Endothelial cell (in vitro differentiated cells): ENCODE data around the gene CHAT. TPM values are rescaled to one million over a fixed set of nuclear protein-coding genes. Genes with fewer than 3 reads are reported as not detected.
A peak's percentile ranks its signal among the peaks of the same experiment; 100 is the strongest.

ENCODE experiments used
- DNase-seq: peaks from one replicate; pipeline ENCODE4 v3.0.0; 2021; ENCODE audit warnings: low spot score
- H3K27ac Mint-ChIP-seq: one replicate; pipeline ENCODE4 v1.8.0; 2021; ENCODE audit warnings: mixed read lengths, inconsistent platforms; ENCODE audit not compliant: unreplicated experiment
- H3K27me3 Mint-ChIP-seq: one replicate; pipeline ENCODE4 v1.8.0; 2021; ENCODE audit warnings: mild to moderate bottlenecking, moderate library complexity, mixed read lengths, inconsistent platforms; ENCODE audit not compliant: unreplicated experiment
- H3K36me3 Mint-ChIP-seq: one replicate; pipeline ENCODE4 v1.8.0; 2021; ENCODE audit warnings: mild to moderate bottlenecking, low read depth, mixed read lengths, inconsistent platforms; ENCODE audit not compliant: unreplicated experiment
- H3K4me1 Mint-ChIP-seq: one replicate; pipeline ENCODE4 v1.8.0; 2021; ENCODE audit warnings: mild to moderate bottlenecking, mixed read lengths, inconsistent platforms; ENCODE audit not compliant: unreplicated experiment
- H3K4me3 Mint-ChIP-seq: one replicate; pipeline ENCODE4 v1.8.0; 2021; ENCODE audit warnings: mild to moderate bottlenecking, mixed read lengths, inconsistent platforms; ENCODE audit not compliant: unreplicated experiment
- H3K9me3 Mint-ChIP-seq: one replicate; pipeline ENCODE4 v1.8.0; 2021; ENCODE audit warnings: mixed read lengths, inconsistent platforms; ENCODE audit not compliant: unreplicated experiment
- total RNA-seq: library from RNA; stranded (reverse); fragmentation: NEBNext Ultra II Directional; extraction: Animal tissue kit (Norgen Biotek cat#: 25700); gene quantifications from one replicate; pipeline ENCODE4 v1.2.1, GENCODE V29; 2021; ENCODE audit not compliant: unreplicated experiment
- TF ChIP-seq, protein P1 (sequence below): fragments of 200-600 bp; sonication (generic); IDR thresholded peaks from one replicate; pipeline ENCODE4 v1.5.0; 2021; ENCODE audit warnings: antibody characterized with exemption; ENCODE audit not compliant: unreplicated experiment

CHAT gene
- total RNA-seq, 1 donor from 2014 or later: 0.23 TPM

DNA sequence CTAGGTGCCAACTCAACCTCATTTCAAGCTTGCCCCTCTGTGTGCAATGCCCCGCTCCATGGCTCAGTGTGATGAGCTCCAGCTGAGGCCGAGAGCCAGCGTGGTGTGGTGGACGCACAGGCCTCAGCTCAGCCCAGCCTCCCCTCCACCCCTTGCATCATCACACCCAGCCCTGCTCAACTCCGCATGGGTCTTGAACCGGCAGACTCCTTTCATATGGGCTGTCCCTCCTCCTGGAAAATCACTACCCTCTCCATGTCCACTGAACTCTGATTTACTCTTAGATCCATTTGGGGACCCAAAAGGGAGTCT, 20.3 kb upstream of the CHAT start:
- no peak for DNase-seq
- peaks cover 7% of the 10 kb centered on the region for H3K27me3 Mint-ChIP-seq
- no peaks in the 10 kb centered on the region for H3K9me3 Mint-ChIP-seq
- no peaks in the 10 kb centered on the region for H3K36me3 Mint-ChIP-seq
- peaks cover 26% of the 10 kb centered on the region for H3K4me1 Mint-ChIP-seq
- no peak overlapping the region for H3K27ac Mint-ChIP-seq
- TF ChIP-seq, protein P1, sequence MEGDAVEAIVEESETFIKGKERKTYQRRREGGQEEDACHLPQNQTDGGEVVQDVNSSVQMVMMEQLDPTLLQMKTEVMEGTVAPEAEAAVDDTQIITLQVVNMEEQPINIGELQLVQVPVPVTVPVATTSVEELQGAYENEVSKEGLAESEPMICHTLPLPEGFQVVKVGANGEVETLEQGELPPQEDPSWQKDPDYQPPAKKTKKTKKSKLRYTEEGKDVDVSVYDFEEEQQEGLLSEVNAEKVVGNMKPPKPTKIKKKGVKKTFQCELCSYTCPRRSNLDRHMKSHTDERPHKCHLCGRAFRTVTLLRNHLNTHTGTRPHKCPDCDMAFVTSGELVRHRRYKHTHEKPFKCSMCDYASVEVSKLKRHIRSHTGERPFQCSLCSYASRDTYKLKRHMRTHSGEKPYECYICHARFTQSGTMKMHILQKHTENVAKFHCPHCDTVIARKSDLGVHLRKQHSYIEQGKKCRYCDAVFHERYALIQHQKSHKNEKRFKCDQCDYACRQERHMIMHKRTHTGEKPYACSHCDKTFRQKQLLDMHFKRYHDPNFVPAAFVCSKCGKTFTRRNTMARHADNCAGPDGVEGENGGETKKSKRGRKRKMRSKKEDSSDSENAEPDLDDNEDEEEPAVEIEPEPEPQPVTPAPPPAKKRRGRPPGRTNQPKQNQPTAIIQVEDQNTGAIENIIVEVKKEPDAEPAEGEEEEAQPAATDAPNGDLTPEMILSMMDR: no peak
- no peak overlapping the region for H3K4me3 Mint-ChIP-seq

GRCh38 chr10:49593998-49594397, 19.8 kb upstream of the CHAT start:
- TF ChIP-seq, protein P1: no peak
- no peak for DNase-seq
- Mint-ChIP-seq H3K27ac (no peak overlapping the region), H3K36me3 (no peaks in the 10 kb centered on the region), H3K27me3 (peaks cover 7% of the 10 kb centered on the region), H3K4me3 (no peak overlapping the region), H3K9me3 (no peaks in the 10 kb centered on the region), H3K4me1 (peaks cover 26% of the 10 kb centered on the region)

- peak; percentile 79 for DNase-seq
- peaks cover 7% of the 10 kb centered on the region for H3K27me3 Mint-ChIP-seq
- TF ChIP-seq, protein P1: peak; percentile 76
- H3K4me1 Mint-ChIP-seq: peaks cover 26% of the 10 kb centered on the region
- H3K36me3 Mint-ChIP-seq: no peaks in the 10 kb centered on the region
- no peak overlapping the region for H3K27ac Mint-ChIP-seq
- H3K4me3 Mint-ChIP-seq: no peak overlapping the region
- no peaks in the 10 kb centered on the region for H3K9me3 Mint-ChIP-seq
These were observed 19.2 kb upstream of the CHAT start for GRCh38 chr10:49594594-49594993.

DNA sequence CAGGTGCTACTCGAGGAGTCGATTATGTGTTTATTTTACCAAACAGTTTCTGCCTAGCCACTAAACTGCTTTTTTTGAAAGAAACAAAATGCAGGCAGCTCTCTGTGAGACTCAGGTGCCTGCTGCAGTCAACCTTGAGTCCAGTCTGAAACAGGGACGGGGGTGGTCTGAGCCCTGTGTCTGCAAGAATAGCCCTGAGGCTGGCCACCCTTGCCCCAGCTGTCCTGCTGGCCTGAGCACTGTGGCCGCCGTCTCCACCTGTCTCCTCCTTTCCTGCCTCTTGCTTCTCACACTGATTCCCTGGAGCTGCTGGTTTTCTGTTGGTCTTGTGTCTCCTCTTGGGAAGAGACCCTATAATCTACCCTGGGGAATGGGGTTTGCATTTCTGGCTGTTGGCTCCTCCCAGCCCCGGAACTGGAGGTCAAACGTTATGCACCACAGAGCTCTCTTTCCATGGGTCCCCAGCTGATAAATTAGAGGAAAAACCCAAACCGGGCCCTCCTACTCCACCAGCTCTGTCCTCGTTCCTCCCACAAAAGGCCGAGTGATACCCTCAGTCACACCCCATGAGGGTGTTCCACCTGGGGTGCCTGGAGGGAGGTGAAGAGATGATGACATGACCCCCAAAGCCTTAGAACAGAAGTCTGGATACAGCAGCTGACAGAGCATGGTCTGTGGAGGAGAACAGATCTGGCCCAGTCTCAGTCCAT, 18.7 kb upstream of the CHAT start:
- peaks cover 7% of the 10 kb centered on the region for H3K27me3 Mint-ChIP-seq
- H3K36me3 Mint-ChIP-seq: no peaks in the 10 kb centered on the region
- no peak overlapping the region for H3K4me3 Mint-ChIP-seq
- peaks cover 26% of the 10 kb centered on the region for H3K4me1 Mint-ChIP-seq
- TF ChIP-seq, protein P1: no peak
- DNase-seq: no peak
- H3K9me3 Mint-ChIP-seq: no peaks in the 10 kb centered on the region
- no peak overlapping the region for H3K27ac Mint-ChIP-seq

DNA sequence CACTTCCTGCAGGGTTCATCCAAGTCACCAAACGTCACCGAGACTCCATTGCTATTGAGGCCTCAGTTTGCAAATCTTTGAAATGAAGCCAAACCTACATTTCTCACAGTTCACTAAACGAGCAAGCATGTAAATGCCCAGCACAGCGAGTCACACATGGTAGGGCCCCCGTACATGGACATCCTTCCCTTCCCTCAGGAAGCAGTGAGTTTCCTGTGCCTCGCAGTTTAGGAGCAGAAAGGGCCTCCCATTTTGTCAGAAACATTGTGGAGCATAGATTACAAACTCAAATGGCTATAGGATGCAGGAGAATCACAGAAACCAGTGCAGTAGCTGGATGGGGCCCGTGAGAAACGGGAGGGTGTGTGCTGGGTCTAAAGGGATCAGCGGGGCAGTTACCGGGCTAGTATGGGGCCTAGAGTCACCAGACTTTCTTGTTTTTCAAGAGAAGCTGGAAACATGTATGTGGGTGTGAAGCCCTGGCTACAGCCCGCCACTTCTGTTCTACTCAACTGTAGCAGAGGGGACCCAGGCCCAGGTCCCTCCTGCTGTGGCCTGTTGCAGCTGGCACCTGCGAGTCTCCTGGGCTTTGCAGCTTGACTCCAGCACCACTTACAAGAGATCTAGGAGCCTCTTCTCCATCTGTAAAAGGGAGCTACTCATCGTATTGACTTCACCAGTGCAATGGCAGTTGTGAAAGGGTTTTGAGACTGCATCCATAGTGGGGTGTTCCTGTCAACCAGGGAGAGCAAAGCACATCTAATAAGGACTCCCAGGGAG, 17.9 kb upstream of the CHAT start:
- Mint-ChIP-seq H3K4me3 (peak overlapping the region; percentile 38), H3K4me1 (peaks cover 26% of the 10 kb centered on the region), H3K9me3 (no peaks in the 10 kb centered on the region), H3K36me3 (no peaks in the 10 kb centered on the region), H3K27me3 (peaks cover 11% of the 10 kb centered on the region), H3K27ac (no peak overlapping the region)
- DNase-seq: no peak
- TF ChIP-seq, protein P1: no peak
